Measurements from ENCODE around the gene CCDC68.

The CCDC68 gene

DNA sequence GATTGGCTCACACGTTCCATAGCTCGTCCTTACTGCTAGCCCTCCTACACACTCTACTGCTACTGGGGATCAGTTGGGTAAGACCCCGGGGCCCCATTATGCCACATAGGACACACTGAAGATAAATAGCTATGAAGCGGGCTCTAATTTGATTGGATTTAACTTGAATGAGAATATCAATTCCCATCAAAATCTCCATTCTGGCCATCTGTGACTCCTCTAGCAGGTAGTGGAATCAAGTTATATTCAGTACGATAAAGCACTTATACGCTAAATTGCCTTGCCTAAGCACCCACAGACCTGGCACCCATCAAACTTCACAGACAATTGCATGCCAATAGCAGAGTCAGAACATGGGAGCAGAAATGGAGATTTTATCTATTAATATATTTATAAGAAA, 39.8 kb downstream of the CCDC68 start:
- DNase-seq (no peak), ATAC-seq (replicated peaks) (no peak)
- Mint-ChIP-seq H3K27me3 (peaks cover 0 to 14% of the 10 kb centered on the region in 2 donors), H3K27ac (no peak overlapping the region), H3K4me1 (no peaks in the 10 kb centered on the region), H3K36me3 (no peaks in the 10 kb centered on the region), H3K4me3 (no peak overlapping the region), H3K9me3 (peaks cover 0 to 3% of the 10 kb centered on the region in 2 donors)

DNA sequence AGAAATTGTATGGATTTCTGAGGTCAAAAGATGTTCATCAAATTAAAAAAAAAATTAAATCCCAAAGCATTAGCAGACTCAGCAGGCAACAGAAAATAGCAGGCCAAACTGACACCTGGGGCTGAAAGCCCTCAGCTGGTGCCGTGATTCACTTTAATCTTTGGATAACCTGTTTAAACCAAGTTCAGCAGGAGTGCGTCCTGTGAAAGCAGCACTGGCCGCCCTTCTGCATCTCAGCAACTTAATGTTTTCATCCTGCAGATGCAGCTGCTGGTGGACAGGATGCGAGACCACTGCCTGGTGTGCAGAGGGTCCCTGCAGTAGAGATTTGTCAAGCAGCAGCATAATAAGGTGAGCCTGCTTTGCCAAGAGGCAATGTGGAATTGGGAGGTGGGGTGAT, 41.2 kb downstream of the CCDC68 start:
- Mint-ChIP-seq H3K27me3 (peaks cover 0 to 14% of the 10 kb centered on the region in 2 donors), H3K9me3 (peaks cover 0 to 3% of the 10 kb centered on the region in 2 donors), H3K4me3 (no peak overlapping the region), H3K27ac (no peak overlapping the region), H3K4me1 (peaks cover 0 to 6% of the 10 kb centered on the region in 2 donors), H3K36me3 (no peaks in the 10 kb centered on the region)
- ATAC-seq (replicated peaks) (no peak), DNase-seq (no peak)

DNA sequence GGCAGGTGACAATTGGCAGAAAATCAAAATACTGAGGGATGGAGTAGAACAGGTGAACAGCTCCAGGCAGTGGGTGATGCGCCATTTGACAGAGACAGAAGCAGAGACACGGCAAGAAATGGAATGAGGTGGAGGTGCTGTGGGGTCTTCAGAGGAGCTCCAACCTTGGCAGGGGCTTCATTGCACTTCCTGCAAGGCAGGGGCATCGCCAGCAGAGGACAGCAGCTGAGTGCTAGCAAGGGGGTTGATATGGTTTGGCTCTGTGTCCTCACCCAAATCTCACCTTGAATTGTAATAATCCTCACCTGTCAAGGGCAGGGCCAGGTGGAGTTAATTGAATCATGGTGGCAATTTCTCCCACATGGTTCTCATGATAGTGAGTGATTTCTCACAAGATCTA, 42.8 kb downstream of the CCDC68 start:
- Mint-ChIP-seq H3K4me1 (peaks cover 3 to 14% of the 10 kb centered on the region in 2 donors), H3K4me3 (no peak overlapping the region)

DNA sequence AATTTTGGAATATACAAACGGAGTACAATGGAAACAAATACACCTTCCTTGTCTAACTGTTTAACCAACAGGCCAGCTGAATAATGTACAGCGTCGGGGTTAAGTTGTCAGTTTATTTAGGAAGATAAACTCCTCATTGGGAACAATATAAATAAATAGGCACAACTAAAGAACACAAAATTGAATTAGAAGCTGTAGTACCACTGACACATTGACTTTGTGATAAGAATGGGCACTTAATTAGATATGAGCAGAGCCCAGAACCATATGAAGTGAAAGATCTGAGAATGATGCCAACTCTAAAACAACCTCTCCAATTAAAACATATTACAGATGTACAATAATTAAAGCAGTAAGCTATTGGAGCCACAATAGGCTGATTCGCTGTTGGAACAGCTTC, 44.4 kb downstream of the CCDC68 start:
- Mint-ChIP-seq H3K9me3 (peaks cover 0 to 1% of the 10 kb centered on the region in 2 donors), H3K4me3 (no peak overlapping the region), H3K27ac (no peak overlapping the region), H3K4me1 (peaks cover 3 to 14% of the 10 kb centered on the region in 2 donors), H3K27me3 (no peaks in the 10 kb centered on the region), H3K36me3 (no peaks in the 10 kb centered on the region)
- DNase-seq (no peak), ATAC-seq (replicated peaks) (no peak)

More for the DNA sequence above, 42.8 kb downstream of the CCDC68 start:
- Mint-ChIP-seq H3K27ac (no peak overlapping the region), H3K9me3 (peaks cover 0 to 1% of the 10 kb centered on the region in 2 donors), H3K36me3 (no peaks in the 10 kb centered on the region), H3K27me3 (peaks cover 0 to 3% of the 10 kb centered on the region in 2 donors)
- ATAC-seq (replicated peaks) (no peak), DNase-seq (no peak)

DNA sequence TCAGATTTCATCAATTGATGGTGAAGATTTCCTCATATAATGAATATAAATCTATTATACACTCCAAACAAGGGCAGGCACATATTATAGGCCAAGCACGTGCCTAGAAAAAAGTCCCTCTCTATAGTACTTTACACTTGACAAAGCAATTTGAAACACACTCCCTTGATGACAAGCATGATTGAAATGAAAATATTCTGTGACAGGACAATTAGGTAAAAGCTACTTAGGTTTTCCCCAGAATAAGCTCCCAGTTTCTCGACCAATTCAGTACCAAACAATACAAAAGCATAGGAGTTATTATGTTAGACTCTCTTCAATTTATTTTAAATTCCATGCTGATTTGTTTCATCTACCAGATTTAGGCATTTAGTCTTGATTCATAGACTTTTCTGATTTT, 47.7 kb downstream of the CCDC68 start:
- peaks cover 3 to 14% of the 10 kb centered on the region in 2 donors for H3K4me1 Mint-ChIP-seq
- no peak overlapping the region for H3K4me3 Mint-ChIP-seq

DNA sequence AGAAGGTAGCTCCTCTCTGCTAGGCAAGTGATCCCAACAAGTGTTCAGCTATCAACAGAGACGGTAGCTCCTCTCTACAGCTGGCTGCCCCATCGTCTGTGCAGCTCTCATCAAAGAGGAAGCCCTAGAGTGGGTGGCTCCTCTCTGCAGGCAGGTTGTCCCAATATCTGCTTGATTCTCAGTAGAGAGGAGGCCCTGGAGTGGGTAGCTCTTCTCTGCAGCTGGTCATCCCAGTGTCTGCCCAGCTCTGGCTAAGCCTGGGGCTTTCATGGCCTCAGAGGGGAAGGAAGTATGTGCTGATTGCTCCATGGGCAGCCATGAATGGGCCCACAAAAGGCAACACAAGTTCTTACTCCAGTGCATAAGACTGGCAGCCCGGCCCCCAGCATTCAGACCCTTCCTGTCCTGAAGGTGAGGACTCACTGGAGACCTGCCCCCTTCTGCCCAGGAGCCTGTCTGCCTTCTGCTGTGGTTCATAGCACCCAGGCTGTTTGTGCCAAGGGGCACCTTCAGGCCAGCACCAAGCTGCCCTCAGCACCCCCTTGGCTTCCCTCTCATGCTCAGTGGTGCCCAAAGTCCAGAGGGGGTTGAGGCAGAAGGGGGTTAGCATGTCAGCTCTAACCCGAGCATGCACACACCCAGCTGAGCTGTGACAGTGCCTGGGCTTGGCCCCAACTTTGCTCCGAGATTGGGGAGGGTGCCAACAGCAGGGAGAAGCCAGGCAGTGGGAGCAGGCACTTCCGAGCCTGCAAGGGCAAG, 48.9 kb downstream of the CCDC68 start:
- H3K27me3 Mint-ChIP-seq: peaks cover 8% of the 10 kb centered on the region in 2 donors
- no peaks in the 10 kb centered on the region for H3K36me3 Mint-ChIP-seq
- DNase-seq: no peak
- ATAC-seq (replicated peaks): no peak
- H3K27ac Mint-ChIP-seq: no peak overlapping the region
- H3K4me3 Mint-ChIP-seq: no peak overlapping the region
- peaks cover 0 to 1% of the 10 kb centered on the region in 2 donors for H3K9me3 Mint-ChIP-seq
- H3K4me1 Mint-ChIP-seq: peaks cover 3 to 14% of the 10 kb centered on the region in 2 donors

More for the DNA sequence above, 47.7 kb downstream of the CCDC68 start:
- H3K27ac Mint-ChIP-seq: no peak overlapping the region
- ATAC-seq (replicated peaks): no peak
- no peak for DNase-seq
- H3K36me3 Mint-ChIP-seq: no peaks in the 10 kb centered on the region
- peaks cover 8% of the 10 kb centered on the region in 2 donors for H3K27me3 Mint-ChIP-seq
- peaks cover 0 to 1% of the 10 kb centered on the region in 2 donors for H3K9me3 Mint-ChIP-seq

DNA sequence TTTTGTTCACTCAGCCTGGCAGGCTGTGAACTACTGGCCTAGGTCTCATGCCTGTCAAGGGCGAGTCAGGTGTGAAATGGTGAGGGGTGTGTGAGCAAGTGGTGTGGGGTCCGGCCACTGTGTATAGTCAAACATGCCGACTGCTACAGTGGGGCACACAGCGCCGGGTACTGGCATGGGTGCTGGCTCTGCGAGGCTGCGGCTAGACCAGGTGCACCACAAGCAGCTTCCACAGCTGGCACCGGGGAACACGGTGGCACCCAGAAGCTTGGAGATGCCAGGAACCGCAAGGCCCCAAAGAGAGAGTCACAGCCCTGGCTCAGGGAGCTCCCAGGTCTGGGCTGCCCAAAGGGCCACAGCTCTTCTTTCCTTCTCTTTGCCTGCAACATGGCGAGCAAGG, 49.7 kb downstream of the CCDC68 start:
- no peak overlapping the region for H3K4me3 Mint-ChIP-seq
- peaks cover 3 to 14% of the 10 kb centered on the region in 2 donors for H3K4me1 Mint-ChIP-seq
- DNase-seq: no peak
- peaks cover 0 to 1% of the 10 kb centered on the region in 2 donors for H3K9me3 Mint-ChIP-seq
- peaks cover 8% of the 10 kb centered on the region in 2 donors for H3K27me3 Mint-ChIP-seq
- H3K36me3 Mint-ChIP-seq: no peaks in the 10 kb centered on the region
- ATAC-seq (replicated peaks): no peak
- H3K27ac Mint-ChIP-seq: no peak overlapping the region

DNA sequence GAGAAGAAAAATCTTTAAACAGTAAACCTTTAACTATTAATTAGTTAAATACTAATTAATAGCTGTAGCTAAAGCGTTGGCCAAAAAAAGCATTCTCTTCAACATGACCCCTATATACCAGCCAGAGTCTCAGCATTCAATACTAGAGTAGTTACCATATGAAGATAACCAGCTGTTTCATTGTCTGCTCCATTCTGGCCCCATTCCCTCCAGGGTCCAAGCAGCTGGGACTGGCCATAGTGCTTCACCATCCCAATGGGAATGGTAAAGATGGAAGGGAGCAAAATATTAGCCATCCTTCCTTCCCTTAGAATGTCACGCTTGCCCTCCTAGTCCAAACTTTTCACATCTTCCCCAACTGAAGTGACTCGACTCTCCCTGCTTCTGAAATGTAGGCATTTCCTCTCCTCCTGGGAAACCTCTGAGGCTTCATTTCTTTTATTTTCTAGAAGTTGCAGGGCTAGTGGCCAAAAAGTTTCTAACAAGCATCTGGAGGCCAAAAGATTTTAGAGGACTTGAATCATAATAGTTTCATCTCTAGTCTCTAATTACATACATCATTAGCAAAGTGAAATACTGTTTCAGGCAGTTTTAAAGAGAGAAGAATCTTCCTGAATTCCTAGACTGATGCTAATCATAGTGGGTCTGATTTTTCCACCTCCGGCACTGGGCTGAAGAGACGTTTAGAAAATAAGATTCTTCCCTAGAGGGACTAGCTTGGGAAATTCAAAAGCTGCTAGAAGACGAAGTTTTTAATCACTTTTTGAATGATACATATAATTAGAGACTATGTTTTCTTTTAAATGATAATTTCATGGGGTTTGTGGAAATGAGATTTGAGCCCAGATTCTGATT, 52.7 kb downstream of the CCDC68 start:
- H3K36me3 Mint-ChIP-seq: no peaks in the 10 kb centered on the region
- DNase-seq (no peak), ATAC-seq (replicated peaks) (no peak)
- no peaks in the 10 kb centered on the region for H3K9me3 Mint-ChIP-seq
- no peak overlapping the region for H3K4me3 Mint-ChIP-seq
- H3K27me3 Mint-ChIP-seq: peaks cover 8% of the 10 kb centered on the region in 2 donors
- no peak overlapping the region for H3K27ac Mint-ChIP-seq
- no peaks in the 10 kb centered on the region for H3K4me1 Mint-ChIP-seq

DNA sequence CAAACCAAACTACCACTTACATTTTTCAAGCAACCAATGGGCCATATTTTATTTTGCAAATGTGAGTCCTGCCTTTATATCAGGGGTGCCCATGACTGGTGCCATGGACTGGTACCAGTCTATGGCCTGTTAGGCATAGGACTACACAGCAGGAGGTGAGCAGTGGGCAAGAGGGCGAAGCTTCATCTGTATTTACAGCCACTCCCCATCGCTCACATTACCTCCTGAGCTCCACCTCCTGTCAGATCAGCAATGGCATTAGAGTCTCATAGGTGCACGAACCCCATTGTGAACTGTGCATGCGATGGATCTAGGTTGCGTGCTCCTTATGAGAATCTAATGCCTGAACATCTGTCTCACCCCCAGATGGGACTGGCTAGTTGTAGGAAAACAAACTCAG, 53.6 kb downstream of the CCDC68 start:
- no peak for ATAC-seq (replicated peaks)
- no peak for DNase-seq
- Mint-ChIP-seq H3K27ac (no peak overlapping the region), H3K9me3 (no peaks in the 10 kb centered on the region), H3K27me3 (peaks cover 8% of the 10 kb centered on the region in 2 donors), H3K4me1 (no peaks in the 10 kb centered on the region), H3K4me3 (no peak overlapping the region), H3K36me3 (no peaks in the 10 kb centered on the region)

GRCh38 chr18:54904581-54904980, 54.7 kb downstream of the CCDC68 start:
- no peak overlapping the region for H3K27ac Mint-ChIP-seq
- no peaks in the 10 kb centered on the region for H3K9me3 Mint-ChIP-seq
- H3K4me1 Mint-ChIP-seq: peaks cover 0 to 2% of the 10 kb centered on the region in 2 donors
- H3K36me3 Mint-ChIP-seq: no peaks in the 10 kb centered on the region
- H3K4me3 Mint-ChIP-seq: no peak overlapping the region
- H3K27me3 Mint-ChIP-seq: peaks cover 8% of the 10 kb centered on the region in 2 donors
- DNase-seq: no peak
- no peak for ATAC-seq (replicated peaks)

- no peaks in the 10 kb centered on the region for H3K9me3 Mint-ChIP-seq
- H3K4me1 Mint-ChIP-seq: peaks cover 0 to 4% of the 10 kb centered on the region in 2 donors
- H3K27me3 Mint-ChIP-seq: no peaks in the 10 kb centered on the region
- ATAC-seq (replicated peaks) (no peak), DNase-seq (no peak)
- no peak overlapping the region for H3K4me3 Mint-ChIP-seq
- no peak overlapping the region for H3K27ac Mint-ChIP-seq
- H3K36me3 Mint-ChIP-seq: no peaks in the 10 kb centered on the region
Observed at GRCh38 chr18:54900290-54900689, 59.0 kb downstream of the CCDC68 start.

DNA sequence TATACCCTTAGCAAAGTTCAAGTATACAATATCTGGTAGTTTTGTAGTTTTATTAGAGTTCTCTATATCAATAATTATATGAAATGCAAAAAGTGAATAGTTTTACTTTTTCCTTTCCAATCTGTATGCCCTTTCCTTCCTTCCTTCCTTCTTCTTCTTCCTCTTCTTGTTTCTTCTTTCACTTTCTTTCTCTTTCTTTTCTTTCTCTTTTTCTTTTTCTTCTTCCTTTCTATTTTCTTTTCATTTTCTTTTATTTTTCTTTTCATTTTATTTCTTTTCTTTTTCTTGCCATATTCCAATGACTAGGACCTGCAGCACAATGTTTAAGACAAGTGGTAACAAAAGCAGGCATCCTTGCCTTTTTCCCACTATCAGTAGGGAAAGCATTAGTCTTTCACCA, 59.8 kb downstream of the CCDC68 start:
- DNase-seq (no peak), ATAC-seq (replicated peaks) (no peak)
- no peaks in the 10 kb centered on the region for H3K27me3 Mint-ChIP-seq
- peaks cover 0 to 4% of the 10 kb centered on the region in 2 donors for H3K4me1 Mint-ChIP-seq
- H3K9me3 Mint-ChIP-seq: no peaks in the 10 kb centered on the region
- no peak overlapping the region for H3K4me3 Mint-ChIP-seq
- H3K27ac Mint-ChIP-seq: no peak overlapping the region
- H3K36me3 Mint-ChIP-seq: no peaks in the 10 kb centered on the region

DNA sequence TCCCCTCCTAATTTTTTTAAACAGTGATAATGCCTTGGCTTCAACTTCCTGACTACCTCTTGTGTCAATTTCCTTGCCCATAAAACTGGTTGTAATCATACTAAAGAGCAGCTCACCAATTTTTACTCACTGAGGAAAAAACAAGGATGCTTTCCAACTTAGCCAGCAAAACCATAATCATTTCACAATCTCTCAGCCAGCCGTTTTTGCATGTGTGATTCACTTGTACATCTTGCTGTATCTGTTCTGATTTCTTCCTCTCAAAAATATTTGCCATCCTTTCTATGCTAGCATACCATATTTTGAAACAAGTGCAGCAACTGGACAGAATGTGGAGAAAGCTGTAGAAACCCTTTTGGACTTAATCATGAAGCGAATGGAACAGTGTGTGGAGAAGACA, 70.3 kb downstream of the CCDC68 start:
- DNase-seq (no peak), ATAC-seq (replicated peaks) (no peak)
- Mint-ChIP-seq H3K27me3 (no peaks in the 10 kb centered on the region), H3K4me3 (no peak overlapping the region), H3K27ac (no peak overlapping the region), H3K9me3 (no peaks in the 10 kb centered on the region), H3K36me3 (no peaks in the 10 kb centered on the region), H3K4me1 (no peaks in the 10 kb centered on the region)

GRCh38 chr18:54888378-54888777, 70.9 kb downstream of the CCDC68 start:
- no peaks in the 10 kb centered on the region for H3K27me3 Mint-ChIP-seq
- no peaks in the 10 kb centered on the region for H3K36me3 Mint-ChIP-seq
- no peak for DNase-seq
- no peak overlapping the region for H3K4me3 Mint-ChIP-seq
- no peak overlapping the region for H3K27ac Mint-ChIP-seq
- H3K4me1 Mint-ChIP-seq: no peaks in the 10 kb centered on the region
- no peak for ATAC-seq (replicated peaks)
- no peaks in the 10 kb centered on the region for H3K9me3 Mint-ChIP-seq
